MM.1S (cell line): ENCODE measurements around the gene UBAC1.

ENCODE experiments used
- CTCF ChIP-seq: fragments of 300-600 bp; sonication (generic); IDR thresholded peaks from 2 replicates; pipeline ENCODE4 v1.5.1; 2016; ENCODE audit warnings: antibody characterized with exemption, low read length, mixed read lengths
- EZH2 ChIP-seq: fragments of 300-600 bp; sonication (generic); optimal IDR thresholded peaks from 2 replicates; pipeline ENCODE3; 2017; ENCODE audit warnings: low read depth, mild to moderate bottlenecking, antibody characterized with exemption, low read length, mixed read lengths
- EZH2phosphoT487 ChIP-seq: fragments of 300-600 bp; sonication (generic); IDR thresholded peaks from 2 replicates; pipeline ENCODE4 v1.6.1; 2018; ENCODE audit warnings: antibody characterized with exemption, low read length

DNA sequence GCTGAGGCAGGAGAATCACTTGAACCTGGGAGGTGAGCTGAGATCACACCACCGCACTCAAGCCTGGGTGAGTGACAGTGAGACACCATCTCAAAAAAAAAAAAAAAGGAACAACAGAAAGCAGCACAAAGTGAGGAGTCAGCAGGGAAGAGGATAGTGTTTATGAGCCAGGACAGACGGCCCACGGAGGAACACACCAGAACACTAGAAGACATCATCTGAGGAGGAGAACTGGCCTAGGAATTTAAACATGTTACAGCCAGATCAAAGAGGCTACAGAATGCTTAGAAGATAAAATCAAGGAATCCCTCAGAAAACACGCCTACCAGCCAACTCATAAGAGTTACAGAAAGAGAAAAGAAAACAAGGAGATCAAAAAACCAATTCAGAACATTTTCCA lies 12.2 kb downstream of the UBAC1 start:
- TF ChIP-seq CTCF (no peak), EZH2 (no peak), EZH2phosphoT487 (no peak)
